ENCODE data around the gene ASAP3. TPM values are rescaled to one million over a fixed set of nuclear protein-coding genes. Genes with fewer than 3 reads are reported as not detected.

The ASAP3 gene
- total and polyA plus RNA-seq, 9 of the 15 experiments (the other 6 are each of a cell fraction or from before 2014, with no cell fraction given): 1.7 to 31.2 (median 17.4) TPM

- peaks cover 0 to 4% of the 10 kb centered on the region in 2 experiments; a peak in 1 of 5 replicates for H3K4me1 ChIP-seq (replicated peaks in 1 of 2; ENCODE audit: control insufficient read depth in 2 of 2, insufficient read depth in 2 of 2, low read length in 2 of 2)
- H3K9me1 ChIP-seq (ENCODE audit: control insufficient read depth, insufficient read depth, low read length): no peaks in the 10 kb centered on the region
- WGBS (ENCODE audit: insufficient coverage, low coverage, missing lambda C conversion rate): 31% methylated on average over 3 of the region's 3 CpGs
- intact Hi-C loops (cut with micrococcal nuclease) (loop anchor here (1.0 to 2.0 kb wide), 2 partner anchors 41 to 139 kb away; no protein-coding TSS in a partner anchor), in situ Hi-C loops (cut with MboI) (loop anchor here (5.0 kb wide), 1 partner anchor 34 kb away; the partner anchor contains the start of gene E2F2)
- peak overlapping the region; percentile 94 for H2AFZ ChIP-seq (ENCODE audit: low read depth, low read length)
- no peak overlapping the region for H3K4me2 ChIP-seq (ENCODE audit: insufficient read depth, low read length)
- H4K20me1 ChIP-seq (replicated peaks; ENCODE audit: control insufficient read depth, insufficient read depth, low read length): no peaks in the 10 kb centered on the region
- CTCF ChIA-PET (ENCODE audit: low intra/inter-chr PET ratio): interaction anchor here (0.7 to 2.8 kb wide), 6 partner anchors 41 to 419 kb away, joined by 3 to 25 read pairs (median 4); no protein-coding TSS in a partner anchor
- no peak for FAIRE-seq
- no peaks in the 10 kb centered on the region for H3K27me3 ChIP-seq (ENCODE audit: control insufficient read depth in 2 of 2, insufficient read depth in 2 of 2, low read length in 2 of 2)
- POLR2A ChIA-PET: interaction anchor here (0.6 to 3.3 kb wide), 16 partner anchors 8 to 328 kb away, joined by 3 to 23 read pairs (median 4); partner anchors contain the start of gene ASAP3
- no peak for DNase-seq (ENCODE audit: extremely low read depth in 1 of 4, low spot score in 3 of 4)
- H3K79me2 ChIP-seq (ENCODE audit: control insufficient read depth, insufficient read depth, low read length): no peaks in the 10 kb centered on the region
- TF ChIP-seq FOXP1 (CRISPR knock-in tag; IDR thresholded peaks at IDR 0.05) (0 out of 2 replicates have a peak, but pooled peaks have one; percentile 55), ZBTB40 (IDR thresholded peaks at IDR 0.05) (0 out of 2 replicates have a peak, but pooled peaks have one; percentile 49), ZBTB40 (CRISPR knock-in tag; IDR thresholded peaks at IDR 0.05) (no peak), ZNF274 (IDR thresholded peaks at IDR 0.05; ENCODE audit: borderline replicate concordance, low read depth, low read length) (no peak), ZNF121 (CRISPR knock-in tag; conservative IDR thresholded peaks at IDR 0.05) (peak; percentile 86), RBM25 (IDR thresholded peaks at IDR 0.05; ENCODE audit: low read depth, low read length, severe bottlenecking) (peak; percentile 10)
- H3K27ac ChIP-seq (ENCODE audit: extremely low read depth, low read depth, low read length): no peak overlapping the region
- no peaks in the 10 kb centered on the region for H3K9me3 ChIP-seq (replicated peaks; ENCODE audit: control insufficient read depth, insufficient read depth, low read depth, low read length)
- H3K36me3 ChIP-seq (ENCODE audit: control insufficient read depth, insufficient read depth, low read length): no peaks in the 10 kb centered on the region
- H3K9ac ChIP-seq (ENCODE audit: insufficient read depth in 1 of 2, low read depth in 2 of 2, low read length in 2 of 2): no peak overlapping the region; a peak in 1 of 4 replicates
- BruUV-seq (replicated peaks): no TSS peak
- no peak overlapping the region for H3K4me3 ChIP-seq
- ATAC-seq: peak; percentile 16
Measured at GRCh38 chr1:23497777-23498439, 13.9 kb upstream of the ASAP3 start.
